Stimulated activated CD8-positive, alpha-beta memory T cell treated with anti-CD3 and anti-CD28 coated beads, Interleukin-4, amount 100 ng/mL, for 24 hours (primary cell): ENCODE data around the gene SAMD1.

Source experiments
- DNase-seq: peaks from one replicate; pipeline ENCODE4 v3.0.0-alpha.2; 2020; ENCODE audit warnings: low read depth

SAMD1 gene

DNA sequence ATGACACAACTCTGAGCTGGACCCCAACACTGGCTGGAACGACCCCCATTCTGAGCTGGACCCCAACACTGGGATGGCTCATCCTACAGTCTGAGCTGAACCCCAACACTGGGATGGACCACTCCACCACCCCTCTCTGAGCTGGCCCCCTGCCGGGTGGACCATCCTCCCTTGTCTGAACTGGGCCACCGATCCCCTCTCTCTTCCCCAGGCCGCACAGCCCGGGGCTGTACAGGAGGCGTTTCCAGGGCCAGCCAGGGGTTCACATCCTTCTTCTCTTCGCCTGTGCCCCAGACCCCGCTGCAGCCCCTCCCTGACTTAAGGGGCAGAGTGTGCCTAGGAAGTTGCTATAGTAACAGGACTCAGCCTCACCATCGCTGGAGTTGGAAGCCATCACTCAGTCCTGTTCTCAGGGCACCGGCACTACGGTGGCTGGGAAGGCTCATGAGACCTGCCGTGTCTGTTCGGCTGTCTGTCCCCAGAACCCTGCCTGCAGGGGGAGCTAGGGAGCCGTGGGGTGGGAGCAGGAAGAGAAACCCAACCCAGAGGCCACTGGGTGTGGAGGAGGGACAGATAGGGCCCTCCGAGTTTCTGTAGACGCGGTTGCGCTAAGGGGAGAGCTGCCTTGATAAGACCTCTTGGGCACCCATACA is 23.3 kb upstream of the SAMD1 start:
- DNase-seq, result no peak

DNA sequence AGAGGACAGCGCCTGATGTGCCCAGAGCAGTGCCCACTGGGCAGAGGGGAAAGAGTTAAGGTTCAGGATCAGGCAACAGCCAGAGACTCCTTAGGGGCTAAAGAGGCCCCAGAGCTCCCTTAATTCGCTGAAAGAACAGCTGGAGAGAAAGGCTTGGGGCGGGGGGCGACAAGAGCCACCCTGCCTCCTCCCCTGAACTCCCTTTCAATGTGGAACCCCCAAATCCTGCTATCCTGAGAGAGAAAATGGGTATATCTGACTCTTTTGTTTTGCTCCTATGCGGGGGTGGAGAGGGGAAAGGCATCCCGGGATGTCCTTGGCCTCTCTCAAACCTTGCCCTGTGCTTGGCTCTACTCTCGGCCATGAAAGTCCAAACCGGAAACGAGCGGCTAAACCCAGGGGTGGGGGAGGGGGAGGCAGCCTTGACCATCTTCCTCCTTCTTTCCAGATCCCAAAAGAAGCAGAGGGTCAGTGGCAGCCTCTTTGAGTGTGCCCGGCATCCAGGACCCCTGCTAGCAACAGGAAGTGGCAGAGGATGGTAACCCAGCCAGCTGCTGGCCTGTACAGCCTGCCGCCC is 22.3 kb upstream of the SAMD1 start:
- DNase-seq, result no peak

DNA sequence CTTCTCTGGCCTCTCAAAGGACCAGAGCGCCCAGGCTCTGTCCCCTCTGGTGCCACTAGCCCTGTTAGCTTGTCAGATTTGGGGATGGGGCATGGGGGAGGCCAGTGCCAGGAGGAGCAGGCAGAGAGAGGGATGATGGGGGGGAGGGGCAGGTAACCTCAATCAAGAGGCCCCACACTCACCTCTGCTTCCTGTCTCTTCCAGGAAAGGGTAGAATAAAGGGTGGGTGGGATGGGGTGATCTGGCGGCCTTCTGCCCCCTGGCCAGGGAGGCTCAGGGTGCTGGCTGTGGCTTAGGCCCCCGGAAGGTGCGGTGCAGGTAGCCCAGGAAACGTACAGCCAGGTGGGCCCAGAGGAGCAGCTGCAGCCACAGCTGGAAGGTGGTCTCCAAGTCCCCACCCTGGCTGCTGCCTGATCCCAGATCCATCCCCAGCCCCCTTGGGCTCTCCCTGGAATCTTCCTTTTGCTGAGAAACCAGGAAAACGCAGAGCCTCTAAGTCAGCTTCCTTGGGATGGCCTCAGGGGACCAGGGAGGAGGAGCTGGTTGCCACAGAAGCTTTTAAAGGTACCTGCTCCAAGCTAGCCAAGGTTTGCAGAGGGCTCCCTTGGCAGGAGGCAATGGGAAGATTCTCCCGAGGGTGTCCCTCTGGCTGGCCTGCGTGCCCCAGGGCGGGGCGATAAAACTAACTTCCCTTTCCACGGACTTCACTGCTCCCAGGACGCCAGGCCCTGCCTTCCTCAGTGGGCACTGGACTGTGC is 21.7 kb upstream of the SAMD1 start:
- no peak for DNase-seq

DNA sequence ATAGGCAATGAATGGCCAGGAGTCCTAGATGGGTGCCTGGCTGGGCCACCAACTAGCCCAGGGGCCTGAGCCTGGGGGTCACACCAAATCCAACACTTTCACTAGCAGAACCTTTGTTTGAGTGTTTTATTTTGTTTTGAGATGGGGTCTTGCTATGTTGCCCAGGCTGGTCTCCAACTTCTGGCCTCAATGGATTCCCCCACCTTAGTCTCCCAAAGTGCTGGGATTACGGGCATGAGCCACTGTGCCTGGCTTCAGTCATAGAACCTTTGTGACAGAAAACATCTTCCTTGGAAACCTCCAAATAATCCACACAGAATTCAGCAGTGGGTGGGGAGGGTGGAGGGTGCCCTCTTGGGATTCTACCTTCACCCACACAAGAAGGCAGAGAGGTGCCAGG is 20.9 kb upstream of the SAMD1 start:
- no peak for DNase-seq

DNA sequence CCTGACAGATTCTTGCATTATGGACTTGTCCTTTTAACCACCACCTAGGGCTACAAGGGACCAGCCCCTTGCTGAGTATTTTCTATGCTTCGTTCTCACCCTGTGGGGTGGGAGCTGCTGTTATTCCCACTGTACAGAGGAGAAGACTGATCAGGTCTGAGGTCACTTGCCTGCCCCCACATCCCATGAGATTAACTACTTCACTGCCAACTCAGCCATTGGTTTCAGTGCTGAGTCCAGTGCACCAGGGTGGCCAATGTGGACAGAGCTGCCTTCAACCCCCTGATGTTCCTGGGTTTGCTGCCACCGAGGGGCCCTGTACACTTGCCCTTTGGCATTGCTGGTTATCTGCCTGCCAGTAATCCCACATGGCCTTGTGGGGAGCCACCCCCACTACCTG is 20.1 kb upstream of the SAMD1 start:
- no peak for DNase-seq

DNA sequence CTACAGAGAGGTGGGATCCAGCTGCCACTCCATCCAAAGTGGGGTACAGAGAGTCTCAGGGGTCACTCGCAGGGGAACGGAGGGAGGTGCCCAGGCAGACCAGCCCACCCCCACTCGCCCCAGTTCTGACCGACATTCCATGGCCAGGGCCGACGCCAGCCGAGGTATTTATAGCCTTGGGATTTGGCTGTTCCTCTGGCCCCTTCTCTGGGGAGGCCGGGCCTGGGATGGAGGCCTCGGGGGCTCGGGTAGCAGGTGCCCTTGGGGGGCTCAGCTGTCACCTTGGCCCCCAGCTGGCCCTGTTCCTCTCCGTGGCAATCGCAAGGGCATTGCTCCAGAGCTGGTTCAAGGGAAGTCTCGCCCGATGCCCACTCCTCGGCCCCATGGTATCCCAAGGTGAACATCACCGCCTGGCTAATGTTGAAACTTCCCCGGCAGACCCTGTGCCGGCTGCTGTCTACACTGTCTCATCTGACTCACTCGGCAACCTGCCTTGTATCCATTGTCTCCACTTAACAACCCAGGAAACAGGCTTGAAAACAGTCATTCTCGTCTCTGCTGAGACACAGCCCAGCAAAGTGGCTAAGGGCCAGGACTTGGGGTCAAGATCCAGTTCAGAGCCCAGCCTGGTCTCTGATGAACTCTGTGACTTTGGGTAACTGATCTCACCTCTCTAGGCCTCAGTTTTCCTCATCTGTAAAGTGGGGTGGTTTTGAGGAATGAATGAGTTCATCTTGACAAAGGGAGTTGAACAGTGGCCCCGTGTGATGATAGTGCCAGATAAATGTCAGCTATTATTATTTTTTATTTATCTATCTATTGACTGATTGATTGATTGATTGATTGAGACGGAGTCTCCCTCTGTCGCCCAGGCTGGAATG is 17.3 kb upstream of the SAMD1 start:
- no peak for DNase-seq

DNA sequence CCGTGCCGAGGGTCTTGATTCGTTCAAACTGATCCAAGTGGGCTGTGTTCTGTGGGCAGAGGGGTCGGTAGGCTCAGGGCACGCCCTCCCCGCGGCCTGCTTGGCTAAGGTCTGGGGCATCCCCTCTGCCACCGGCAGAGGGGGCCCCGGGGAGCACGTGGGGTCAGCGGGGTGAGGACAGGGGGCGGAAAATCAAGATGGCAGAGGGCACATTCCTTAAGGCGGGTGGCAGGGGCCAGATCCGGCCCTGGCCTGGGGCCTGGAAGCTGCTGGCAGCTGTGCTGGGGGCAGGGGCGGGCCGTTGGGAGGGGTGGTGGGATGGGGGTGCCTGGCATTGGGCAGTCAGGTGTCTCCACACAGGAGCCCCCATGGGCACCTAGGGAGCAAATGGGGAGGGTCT is 16.3 kb upstream of the SAMD1 start:
- no peak for DNase-seq

DNA sequence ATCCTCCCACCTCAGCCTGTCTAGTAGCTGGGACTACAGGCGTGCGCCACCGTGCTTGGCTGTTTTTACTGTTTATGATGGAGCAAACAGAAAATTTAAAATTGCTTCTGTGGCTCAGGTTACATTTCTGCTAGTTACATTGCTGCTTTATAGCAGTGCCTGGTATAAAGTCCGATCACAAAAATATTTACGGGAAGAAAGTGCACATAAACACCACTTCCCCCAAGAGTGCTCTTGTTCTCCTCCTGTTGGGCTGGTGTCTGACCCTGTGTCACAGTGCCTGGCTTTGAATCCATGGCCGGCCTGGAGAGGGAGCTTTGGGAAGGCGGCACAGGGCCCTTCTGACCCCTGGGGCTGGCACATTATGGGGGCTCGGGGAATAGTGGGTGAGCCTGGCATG is 15.1 kb upstream of the SAMD1 start:
- no peak for DNase-seq

DNA sequence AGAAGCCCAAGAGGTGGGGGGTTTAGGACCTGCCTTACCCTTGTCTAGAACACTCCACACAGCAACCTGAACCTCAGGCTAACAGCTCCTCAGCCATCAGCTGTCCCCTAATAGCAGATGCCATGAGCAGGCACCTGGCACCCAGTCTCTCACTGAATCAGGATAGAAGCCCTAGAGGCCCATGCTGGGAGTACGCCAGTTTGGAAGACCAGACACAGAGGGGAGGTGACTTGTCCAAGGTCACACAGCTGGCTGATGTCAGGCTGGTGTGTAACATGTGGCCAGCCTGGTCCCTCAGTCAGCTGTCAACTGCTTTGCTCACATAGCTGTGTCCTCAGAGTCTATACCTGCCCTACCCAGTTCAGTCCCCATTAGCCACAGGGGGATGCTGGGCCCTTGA is 12.8 kb upstream of the SAMD1 start:
- DNase-seq, result no peak

DNA sequence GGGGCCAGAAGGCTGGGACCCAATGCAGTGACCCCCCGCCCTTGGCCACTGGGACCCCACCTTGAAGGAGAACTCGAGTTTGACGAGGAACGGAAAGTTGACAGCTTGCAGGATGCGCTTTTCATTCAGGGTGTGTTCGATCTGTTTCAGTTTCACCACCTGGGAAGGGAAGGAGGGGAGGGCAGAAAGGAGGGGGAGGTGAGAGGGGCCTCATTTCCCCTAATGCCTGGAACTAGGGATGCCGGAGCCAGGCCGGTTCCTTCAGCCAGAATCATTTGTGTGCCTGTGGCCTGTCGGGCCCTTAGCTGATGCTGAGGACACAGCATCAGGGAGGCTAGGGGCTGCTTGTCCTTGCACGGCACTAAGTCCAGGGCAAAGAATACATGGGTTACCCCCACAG is 12.2 kb upstream of the SAMD1 start:
- DNase-seq, result no peak

DNA sequence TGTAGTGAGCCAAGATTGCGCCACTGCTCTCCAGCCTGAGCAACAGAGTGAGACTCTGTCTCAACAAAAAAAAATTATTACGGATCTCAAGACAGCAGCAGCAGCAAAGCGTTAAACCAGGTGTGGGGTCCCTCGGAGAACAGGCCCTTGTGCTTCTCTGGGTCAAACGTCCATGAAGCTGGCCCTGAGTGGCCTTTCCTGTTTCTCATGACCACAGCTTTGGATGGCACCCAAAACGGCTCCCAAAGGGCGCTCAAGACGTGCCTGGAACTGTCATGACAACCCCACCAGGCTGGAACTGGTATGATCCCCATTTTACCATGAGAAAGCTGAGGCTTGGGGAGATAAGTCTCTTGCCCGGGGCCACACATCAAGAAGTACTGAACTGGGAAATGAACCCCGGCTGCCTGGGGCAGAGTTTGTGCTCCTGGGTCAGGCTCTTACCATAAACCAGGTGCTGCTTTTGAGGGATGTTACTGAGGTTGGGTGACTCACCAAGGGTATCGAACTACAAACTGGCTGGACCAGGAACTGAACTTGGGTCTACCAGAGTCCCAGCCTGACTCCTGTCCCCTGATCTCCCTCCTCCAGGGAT is 11.6 kb upstream of the SAMD1 start:
- DNase-seq, result no peak

DNA sequence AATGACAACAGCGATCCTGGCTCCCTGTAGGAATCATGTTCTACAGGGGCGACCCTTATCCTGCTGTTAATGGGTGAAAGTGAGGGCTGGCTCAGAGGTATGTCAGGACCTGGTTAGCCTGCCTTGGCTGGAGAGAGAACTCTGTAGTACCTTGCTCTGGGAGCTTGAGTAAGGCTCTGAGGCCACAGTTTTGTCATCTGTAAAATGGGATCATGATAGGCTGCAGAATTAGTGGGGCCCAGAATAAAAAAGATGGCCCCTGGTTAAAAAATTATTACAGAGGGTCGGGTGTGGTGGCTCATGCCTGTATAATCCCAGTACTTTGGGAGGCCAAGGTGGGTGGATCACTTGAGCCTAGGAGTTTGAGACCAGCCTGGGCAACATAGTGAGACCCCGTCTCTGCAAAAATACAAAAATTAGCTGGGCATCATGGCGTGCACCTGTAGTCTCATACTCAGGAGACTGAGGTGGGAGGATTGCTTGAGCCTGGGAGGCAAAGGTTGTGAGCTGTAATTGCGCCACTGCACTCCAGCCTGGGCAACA is 10.5 kb upstream of the SAMD1 start:
- no peak for DNase-seq

DNA sequence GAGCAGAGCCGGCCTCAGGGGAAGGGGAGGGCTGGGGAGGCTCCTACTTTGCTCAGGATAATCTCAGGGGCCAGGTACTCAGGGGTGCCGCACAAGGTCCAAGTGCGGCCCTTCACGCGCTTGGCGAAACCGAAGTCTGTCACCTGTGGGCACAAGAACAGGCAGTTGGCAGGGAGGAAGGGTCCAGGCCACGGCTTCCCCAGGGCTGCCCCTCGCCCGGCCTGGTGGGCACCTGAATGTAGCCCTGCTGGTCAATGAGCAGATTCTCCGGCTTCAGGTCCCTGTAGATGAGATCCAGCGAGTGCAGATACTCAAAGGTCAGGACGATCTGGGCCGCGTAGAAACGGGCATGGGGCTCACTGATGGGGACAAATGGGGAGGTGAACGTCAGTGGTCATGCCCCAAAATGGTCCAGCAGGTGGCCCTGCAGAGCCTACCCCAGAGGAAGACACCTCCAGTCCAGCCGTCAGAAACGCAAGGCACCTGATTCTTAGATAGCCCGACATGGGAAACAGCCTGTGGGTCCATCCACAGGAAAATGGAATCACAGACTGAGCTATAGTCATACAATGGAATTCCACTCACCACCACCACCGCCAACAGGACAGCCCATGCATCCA is 7.1 kb upstream of the SAMD1 start:
- no peak for DNase-seq

DNA sequence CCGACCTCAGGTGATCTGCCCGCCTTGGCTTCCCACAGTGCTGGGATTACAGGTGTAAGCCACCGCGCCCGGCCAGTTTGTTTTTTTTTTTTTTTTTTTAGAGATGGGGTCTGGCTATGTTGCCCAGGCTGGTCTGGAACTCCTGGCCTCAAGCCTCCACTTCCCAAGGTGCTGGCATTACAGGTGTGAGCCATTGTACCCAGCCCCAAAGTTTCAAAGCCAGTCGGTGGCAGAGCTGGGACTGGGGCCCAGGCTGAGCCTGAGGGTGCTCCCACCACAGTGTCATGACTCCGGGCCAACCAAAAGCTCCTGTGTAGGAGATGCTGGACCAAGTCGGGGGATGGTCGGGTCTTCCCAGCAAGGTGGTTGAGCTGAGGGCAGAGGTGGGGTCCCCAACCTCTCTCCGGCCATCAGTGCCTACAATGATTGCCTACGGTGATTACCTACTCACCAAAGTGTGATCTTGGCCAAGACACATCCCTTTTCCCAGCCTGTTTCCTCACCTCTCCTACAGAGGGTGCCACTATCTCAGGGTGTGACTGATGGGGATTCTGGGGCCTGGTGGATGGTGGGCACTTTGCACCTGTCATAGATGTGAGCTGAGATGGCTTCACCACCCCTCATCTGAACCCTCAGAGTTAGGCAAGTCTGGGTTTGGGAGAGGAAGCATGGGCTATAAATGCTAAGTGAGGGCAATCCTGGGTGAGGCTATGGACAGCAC is 5.9 kb upstream of the SAMD1 start:
- no peak for DNase-seq

DNA sequence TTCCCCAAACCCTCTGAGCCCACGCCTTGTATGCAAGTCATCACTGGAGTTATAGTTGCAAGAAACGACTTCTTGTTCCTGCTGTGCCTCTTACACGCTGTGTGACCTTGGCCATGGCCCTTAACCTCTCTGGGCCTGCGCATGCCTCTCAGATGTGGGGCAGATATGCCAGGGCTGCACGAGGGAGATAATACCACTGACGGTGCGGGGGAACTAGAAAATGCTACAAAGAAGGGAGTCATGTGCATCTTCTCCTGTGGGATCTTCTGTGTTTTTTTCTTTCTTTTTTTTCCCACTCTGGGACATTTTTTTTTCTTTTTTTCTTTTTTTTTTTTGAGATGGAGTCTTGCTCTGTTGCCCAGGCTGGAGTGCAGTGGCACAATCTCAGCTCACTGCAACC is 4.3 kb upstream of the SAMD1 start:
- DNase-seq, result no peak

DNA sequence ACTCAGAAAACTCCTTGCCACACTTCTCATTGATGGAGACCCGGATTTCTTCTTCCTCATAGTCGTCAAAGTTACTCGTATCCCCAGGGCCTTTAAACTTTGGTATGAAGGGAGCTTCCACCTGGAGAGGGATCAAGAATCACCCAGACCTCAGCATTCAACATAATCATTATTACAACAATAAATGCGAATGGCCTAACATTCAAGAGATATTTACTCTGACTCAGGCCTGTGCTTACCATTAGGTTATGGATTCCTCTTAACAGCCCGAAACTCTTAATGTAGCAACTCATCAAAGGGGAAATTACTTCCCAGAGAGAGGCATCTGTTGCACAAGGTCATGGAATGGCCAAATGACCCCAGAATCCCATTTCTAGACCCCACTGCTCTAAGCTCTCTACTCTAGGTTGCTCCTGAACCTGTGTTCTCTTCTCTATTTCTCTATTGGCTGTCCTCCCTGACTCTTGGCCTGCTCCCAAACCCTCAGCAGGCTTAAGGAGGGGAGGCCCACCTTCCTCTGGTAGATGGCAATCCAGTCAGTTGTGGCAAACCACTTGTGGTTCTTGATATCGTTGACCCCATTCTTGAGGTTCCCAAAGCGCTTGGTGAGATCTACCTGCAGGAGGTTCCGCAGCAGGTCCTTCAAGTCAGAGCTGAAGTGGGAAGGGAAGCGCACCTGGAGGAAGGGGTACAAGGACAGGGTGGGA is 2.7 kb upstream of the SAMD1 start:
- no peak for DNase-seq

DNA sequence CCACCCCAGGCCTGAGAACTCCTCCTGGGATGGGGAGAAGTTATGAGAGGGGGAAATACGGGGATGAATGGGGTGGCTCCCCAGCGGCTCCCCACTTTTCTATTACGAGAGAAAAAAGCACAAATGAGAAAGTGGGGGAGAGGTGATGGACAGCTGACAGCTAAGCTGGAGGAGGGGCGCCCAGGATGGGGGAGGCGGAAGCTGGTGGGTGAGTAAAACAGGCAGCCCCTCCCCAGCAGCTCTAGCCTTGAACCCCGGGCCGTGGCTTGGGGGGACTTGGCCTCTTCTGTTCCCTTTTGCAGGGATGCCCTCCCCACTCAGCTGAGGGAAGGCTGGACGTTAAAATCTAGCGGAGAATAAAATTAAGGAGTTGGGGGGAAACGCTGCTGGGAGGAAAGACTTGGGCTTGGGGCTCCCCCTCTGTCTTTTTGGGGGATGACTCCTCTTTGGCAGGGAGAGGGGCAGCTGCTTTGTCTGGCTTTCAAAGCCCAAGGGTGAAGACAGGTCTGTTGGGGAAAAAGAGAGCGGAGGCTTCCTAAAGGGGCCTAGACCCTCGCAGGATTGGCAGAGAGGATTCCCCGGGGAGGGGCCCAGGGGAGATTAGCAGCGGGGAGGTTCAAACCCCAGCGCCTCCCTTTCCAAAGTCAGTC is 1.4 kb upstream of the SAMD1 start:
- DNase-seq, result no peak

DNA sequence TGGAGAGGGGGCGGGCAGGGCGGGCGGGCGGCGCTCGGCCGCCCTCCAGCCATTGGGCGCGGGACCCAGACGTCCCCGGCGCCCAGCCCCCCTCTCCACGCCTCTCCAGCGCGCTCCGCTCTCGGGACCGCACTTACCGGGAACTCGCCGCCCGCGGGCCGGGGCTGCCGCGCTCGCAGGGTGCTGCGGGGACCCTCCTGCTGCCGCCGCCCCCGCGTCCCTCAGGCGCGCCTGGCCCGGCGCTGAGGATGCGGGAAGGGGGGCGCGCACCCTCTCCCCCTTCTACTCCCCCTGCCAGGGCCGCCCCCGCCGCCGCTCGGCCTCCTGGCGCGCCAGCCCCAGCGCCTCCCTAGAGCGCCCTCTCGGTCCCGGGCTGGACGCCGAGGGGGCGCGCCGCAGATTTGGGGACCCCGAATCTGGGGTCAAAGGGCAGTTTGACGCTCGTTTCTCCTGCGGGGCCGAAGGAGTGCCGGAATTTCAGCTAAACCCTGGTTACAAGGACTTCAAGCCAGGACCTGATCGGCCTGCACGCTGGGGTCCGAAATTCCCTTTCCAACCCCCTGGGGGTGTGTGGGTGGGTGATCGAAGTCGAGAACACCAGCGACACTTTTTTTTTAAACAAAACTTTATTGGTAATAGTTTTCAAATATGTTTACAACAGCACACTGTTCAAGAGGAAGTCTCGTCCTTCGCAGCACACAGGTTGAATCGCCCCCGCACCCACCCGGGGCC is 696 bp upstream of the SAMD1 start:
- peak; percentile 39 for DNase-seq
